H1 (cell line): ENCODE measurements around the gene TMEM182. TPM values are rescaled to one million over a fixed set of nuclear protein-coding genes. Genes with fewer than 3 reads are reported as not detected.

Experiments used
- CTCF ChIA-PET: fragments of 300-600 bp; sonication (Branson Sonifier 250); formaldehyde crosslinking; loops from one replicate; lab custom pipeline; 2021; ENCODE audit not compliant: partially characterized antibody; lab: Charles Lee
- POLR2A ChIA-PET: fragments of 300-600 bp; sonication (Branson Sonifier 250); formaldehyde crosslinking; loops from one replicate; lab custom pipeline; 2021; ENCODE audit warnings: inconsistent platforms; ENCODE audit not compliant: partially characterized antibody; lab: Charles Lee
- DNase-seq, 2 experiments: peaks; one replicate each; pipeline versions ENCODE4 v3.0.0 to v3.0.0-alpha.2; 2010 to 2022; ENCODE audit warnings: low spot score in 2 of 2, low read depth in 1 of 2, mixed read lengths in 1 of 2
- FAIRE-seq: peaks from 2 replicates; lab custom pipeline; 2011; peaks lifted over from hg19 to GRCh38; lab: Jason Lieb, UNC
- H2AFZ ChIP-seq: 2 replicates; pipeline ENCODE4 v1.8.1; 2012; ENCODE audit warnings: low read length, inconsistent platforms
- H2AK5ac ChIP-seq: 2 replicates; pipeline ENCODE4 v1.6.1; 2013; ENCODE audit warnings: low read depth, low read length
- H2BK120ac ChIP-seq: replicated peaks from 2 replicates; pipeline ENCODE3; 2013; ENCODE audit warnings: low read depth, low read length, inconsistent platforms
- H2BK12ac ChIP-seq: 2 replicates; pipeline ENCODE4 v1.6.1; 2013; ENCODE audit warnings: low read depth, low read length
- H2BK15ac ChIP-seq: 2 replicates; pipeline ENCODE4 v1.6.1; 2013; ENCODE audit warnings: low read length
- H2BK20ac ChIP-seq: 2 replicates; pipeline ENCODE4 v1.6.1; 2013; ENCODE audit warnings: low read length
- H2BK5ac ChIP-seq: 2 replicates; pipeline ENCODE4 v1.6.1; 2013; ENCODE audit warnings: low read depth, low read length
- H3K14ac ChIP-seq: 2 replicates; pipeline ENCODE4 v1.6.1; 2013; ENCODE audit warnings: inconsistent platforms; ENCODE audit not compliant: insufficient read length
- H3K18ac ChIP-seq: 2 replicates; pipeline ENCODE4 v1.6.1; 2013; ENCODE audit warnings: low read length; ENCODE audit errors: extremely low read depth
- H3K23ac ChIP-seq: 2 replicates; pipeline ENCODE4 v1.6.1; 2013; ENCODE audit warnings: inconsistent platforms; ENCODE audit not compliant: insufficient read length
- H3K23me2 ChIP-seq: 2 replicates; pipeline ENCODE4 v1.6.1; 2013; ENCODE audit warnings: low read depth, low read length
- H3K27ac ChIP-seq: 2 replicates; pipeline ENCODE4 v1.6.1; 2011; ENCODE audit warnings: low read depth, low read length, inconsistent platforms
- H3K27me3 ChIP-seq, 4 experiments: replicated peaks in 1 of 4; 1 replicate in 1 of 4; 2 replicates in 3 of 4; pipeline versions ENCODE4 v1.6.1 to v1.8.1; 2011 to 2013; ENCODE audit warnings: low read length in 3 of 4, mild to moderate bottlenecking in 3 of 4, inconsistent platforms in 2 of 4, mixed read lengths in 2 of 4, moderate library complexity in 1 of 4; ENCODE audit not compliant: control insufficient read depth in 3 of 4, insufficient read depth in 3 of 4; ENCODE audit errors: extremely low read depth in 1 of 4
- H3K36me3 ChIP-seq, 4 experiments: 2 replicates each; pipeline versions ENCODE4 v1.6.1 to v1.8.1; 2011 to 2013; ENCODE audit warnings: mild to moderate bottlenecking in 4 of 4, low read length in 3 of 4, moderate library complexity in 2 of 4, control low read depth in 1 of 4, inconsistent platforms in 1 of 4; ENCODE audit not compliant: insufficient read depth in 4 of 4, control insufficient read depth in 2 of 4
- H3K4ac ChIP-seq: replicated peaks from 2 replicates; pipeline ENCODE3; 2013; ENCODE audit warnings: low read length, low read depth, mixed read lengths, inconsistent platforms; ENCODE audit not compliant: insufficient read length
- H3K4me1 ChIP-seq, 4 experiments: replicated peaks in 1 of 4; 1 replicate in 1 of 4; 2 replicates in 3 of 4; pipeline versions ENCODE4 v1.6.1 to v1.8.1; 2011 to 2013; ENCODE audit warnings: low read length in 3 of 4, inconsistent platforms in 2 of 4, mixed read lengths in 1 of 4; ENCODE audit not compliant: insufficient read depth in 4 of 4, control insufficient read depth in 3 of 4
- H3K4me2 ChIP-seq, 2 experiments: 2 replicates each; pipeline versions ENCODE4 v1.6.1 to v1.8.1; 2011 to 2013; ENCODE audit warnings: low read depth in 2 of 2, low read length in 2 of 2, control low read depth in 1 of 2, inconsistent platforms in 1 of 2, mild to moderate bottlenecking in 1 of 2; ENCODE audit not compliant: insufficient read depth in 1 of 2
- H3K4me3 ChIP-seq, 4 experiments: fragments of 200-600, 300-600 bp in 1 of 4; sonication (generic), shearing (Covaris generic), sonication (Bioruptor Twin) in 1 of 4; 2 replicates each; pipeline versions ENCODE4 v1.5.1 to v1.8.1; 2011 to 2016; ENCODE audit warnings: low read length in 4 of 4, low read depth in 3 of 4, control low read depth in 2 of 4, inconsistent platforms in 2 of 4, mild to moderate bottlenecking in 2 of 4, mixed read lengths in 1 of 4, moderate library complexity in 1 of 4; ENCODE audit not compliant: insufficient read depth in 2 of 4; ENCODE audit errors: extremely low read depth in 1 of 4
- H3K56ac ChIP-seq: replicated peaks from 2 replicates; pipeline ENCODE3; 2013; ENCODE audit warnings: low read depth, mild to moderate bottlenecking, mixed read lengths, low read length, inconsistent platforms; ENCODE audit not compliant: insufficient read length
- H3K79me1 ChIP-seq: 2 replicates; pipeline ENCODE4 v1.6.1; 2013; ENCODE audit warnings: low read depth, low read length, control low read depth
- H3K79me2 ChIP-seq, 2 experiments: 2 replicates each; pipeline versions ENCODE4 v1.6.1 to v1.8.1; 2012 to 2013; ENCODE audit warnings: low read length in 2 of 2, mild to moderate bottlenecking in 2 of 2, inconsistent platforms in 1 of 2; ENCODE audit not compliant: insufficient read depth in 2 of 2, control insufficient read depth in 1 of 2
- H3K9ac ChIP-seq, 4 experiments: replicated peaks in 1 of 4; 1 replicate in 1 of 4; 2 replicates in 3 of 4; pipeline versions ENCODE4 v1.6.1 to v1.8.1; 2011 to 2013; ENCODE audit warnings: low read depth in 3 of 4, low read length in 3 of 4, control low read depth in 2 of 4, mild to moderate bottlenecking in 2 of 4, moderate library complexity in 2 of 4, inconsistent platforms in 1 of 4; ENCODE audit errors: extremely low read depth in 1 of 4
- H3K9me3 ChIP-seq, 2 experiments: 2 replicates each; pipeline versions ENCODE4 v1.6.1 to v1.8.1; 2012 to 2013; ENCODE audit warnings: mild to moderate bottlenecking in 2 of 2, moderate library complexity in 2 of 2, control low read depth in 1 of 2, inconsistent platforms in 1 of 2, low read depth in 1 of 2, low read length in 1 of 2, mixed read lengths in 1 of 2; ENCODE audit not compliant: insufficient read depth in 2 of 2
- H4K20me1 ChIP-seq, 2 experiments: replicated peaks in 1 of 2; 2 replicates each; pipeline versions ENCODE3 to v1.8.1; 2011 to 2013; ENCODE audit warnings: inconsistent platforms in 2 of 2, low read length in 2 of 2, mild to moderate bottlenecking in 1 of 2; ENCODE audit not compliant: insufficient read depth in 2 of 2, control insufficient read depth in 1 of 2
- H4K5ac ChIP-seq: 2 replicates; pipeline ENCODE4 v1.6.1; 2013; ENCODE audit warnings: low read length, low read depth, mixed read lengths, inconsistent platforms; ENCODE audit not compliant: insufficient read length
- H4K8ac ChIP-seq: 2 replicates; pipeline ENCODE4 v1.8.0; 2013; ENCODE audit warnings: mild to moderate bottlenecking, moderate library complexity, low read length, inconsistent platforms; ENCODE audit not compliant: insufficient read depth; ENCODE audit errors: extremely low read depth
- H4K91ac ChIP-seq: replicated peaks from 2 replicates; pipeline ENCODE3; 2013; ENCODE audit warnings: low read length, mixed read lengths, inconsistent platforms; ENCODE audit not compliant: insufficient read length
- ASH2L ChIP-seq: fragments of 200-600, 300-600 bp; sonication (generic); IDR thresholded peaks from one replicate; pipeline ENCODE4 v1.7.1; 2017; ENCODE audit warnings: low read length
- CBX5 ChIP-seq: fragments of 300-800, 300-1000 bp; sonication (generic); IDR thresholded peaks from 2 replicates; pipeline ENCODE4 v1.7.1; 2016; ENCODE audit warnings: antibody characterized with exemption, low read length, low read depth
- CEBPB ChIP-seq: IDR thresholded peaks from 2 replicates; pipeline ENCODE4 v1.6.1; 2012; ENCODE audit warnings: low read depth, low read length
- CTBP2 ChIP-seq: IDR thresholded peaks from 2 replicates; pipeline ENCODE4 v1.7.0; 2011; ENCODE audit warnings: borderline replicate concordance, mild to moderate bottlenecking, moderate library complexity, mixed read lengths, low read length; ENCODE audit not compliant: insufficient read depth, insufficient read length
- KDM1A ChIP-seq: fragments of 200-600, 300-600 bp; sonication (generic); IDR thresholded peaks from 2 replicates; pipeline ENCODE4 v1.7.1; 2016; ENCODE audit warnings: mild to moderate bottlenecking, low read length, borderline replicate concordance
- NRF1 ChIP-seq: IDR thresholded peaks from 2 replicates; pipeline ENCODE4 v1.6.1; 2011; ENCODE audit warnings: mild to moderate bottlenecking, low read depth, low read length, improper control_type of control experiment
- POLR2A ChIP-seq, 2 experiments: IDR thresholded peaks; 1 replicate in 1 of 2; 2 replicates in 1 of 2; pipeline ENCODE4 v1.6.1; 2011; ENCODE audit warnings: low read depth in 2 of 2, low read length in 2 of 2, mild to moderate bottlenecking in 2 of 2; ENCODE audit errors: control extremely low read depth in 1 of 2
- RFX5 ChIP-seq: IDR thresholded peaks from 2 replicates; pipeline ENCODE4 v1.6.1; 2011; ENCODE audit warnings: low read depth, low read length, improper control_type of control experiment, borderline replicate concordance
- SIRT6 ChIP-seq: IDR thresholded peaks from one replicate; pipeline ENCODE4 v1.7.1; 2012; ENCODE audit warnings: low read length, inconsistent platforms
- SP2 ChIP-seq: IDR thresholded peaks from 2 replicates; pipeline ENCODE4 v1.6.1; 2012; ENCODE audit warnings: mild to moderate bottlenecking, low read length, inconsistent platforms
- SRF ChIP-seq: IDR thresholded peaks from 2 replicates; pipeline ENCODE4 v1.6.1; 2011; ENCODE audit warnings: mild to moderate bottlenecking, low read depth, low read length, moderate library complexity
- SUZ12 ChIP-seq: fragments of 200-600 bp; sonication (generic); IDR thresholded peaks from 2 replicates; pipeline ENCODE4 v1.6.1; 2012; ENCODE audit warnings: mild to moderate bottlenecking, inconsistent platforms, low read length, moderate library complexity, mixed read lengths
- TAF7 ChIP-seq: optimal IDR thresholded peaks from 2 replicates; pipeline ENCODE3; 2011; ENCODE audit warnings: low read depth, mild to moderate bottlenecking, inconsistent platforms, low read length, moderate library complexity, borderline replicate concordance
- TBP ChIP-seq: IDR thresholded peaks from 2 replicates; pipeline ENCODE4 v1.6.1; 2011; ENCODE audit warnings: low read depth, low read length, improper control_type of control experiment
- TEAD4 ChIP-seq: IDR thresholded peaks from 2 replicates; pipeline ENCODE4 v1.6.1; 2012; ENCODE audit warnings: low read depth, low read length, inconsistent platforms, mixed read lengths
- ZNF274 ChIP-seq: IDR thresholded peaks from 2 replicates; pipeline ENCODE4 v1.7.0; 2012; ENCODE audit warnings: low read length, borderline replicate concordance; ENCODE audit errors: extremely low read depth
- WGBS, 2 experiments: shearing (Covaris generic) in 1 of 2; methylation state at CpG; one replicate each; pipeline versions ENCODE4 v1.1.6 to v1.1.7; 2013 to 2015; ENCODE audit warnings: low lambda C conversion rate in 2 of 2, mixed read lengths in 2 of 2, inconsistent platforms in 1 of 2, low coverage in 1 of 2, missing lambda C conversion rate in 1 of 2; ENCODE audit not compliant: insufficient replicate concordance in 2 of 2, insufficient coverage in 1 of 2, insufficient read length in 1 of 2; ENCODE audit errors: extremely low coverage in 1 of 2, missing lambda C conversion rate in 1 of 2; 5-methylcytosine and 5-hydroxymethylcytosine counted together
- polyA plus RNA-seq, 7 experiments: library from polyadenylated mRNA; depleted of rRNA in 3 of 7; stranded (reverse) in 5 of 7; unstranded in 2 of 7; fragments of >200 nt in 5 of 7; fragments of 200-250 nt in 2 of 7; gene quantifications; 1 replicate in 5 of 7; 2 replicates in 1 of 7; 4 replicates in 1 of 7; pipeline versions ENCODE4 v1.2.1 to v1.2.3, GENCODE V29; 2011 to 2013; ENCODE audit warnings: missing spikeins in 2 of 7, mixed read lengths in 2 of 7
- total RNA-seq: library from RNA; stranded (reverse); fragmentation: NEBNext Ultra II Directional; extraction: Animal tissue kit (Norgen Biotek cat#: 25700); gene quantifications from 2 replicates; pipeline ENCODE4 v1.2.1, GENCODE V29; 2021

Gene TMEM182
- total and polyA plus RNA-seq, 2 of the 8 experiments (the other 6 are each of a cell fraction or from before 2014, with no cell fraction given): 3.1 to 4.3 TPM

DNA sequence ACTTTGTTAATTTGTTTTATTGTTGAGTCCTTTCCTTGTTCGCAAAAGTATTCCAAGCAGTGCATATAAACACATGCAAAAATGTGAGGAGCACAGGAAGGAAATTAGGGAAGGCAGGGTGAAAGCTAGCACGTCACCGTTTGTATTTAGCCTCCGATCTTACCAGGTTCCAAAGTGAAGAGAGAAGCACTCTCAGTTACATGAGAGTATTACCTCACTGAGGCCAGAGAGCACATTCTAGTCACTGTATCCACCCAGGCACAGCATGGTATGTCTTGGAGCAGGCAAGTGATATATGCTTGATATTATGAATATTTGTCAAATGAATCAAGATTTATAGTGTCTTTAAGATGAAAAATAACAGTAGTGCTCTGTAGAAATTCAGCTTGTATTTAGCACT is 6.5 kb upstream of the TMEM182 start:
- Histone ChIP-seq H2AK5ac (no peak overlapping the region), H2BK5ac (no peak overlapping the region), H3K23me2 (no peaks in the 10 kb centered on the region), H3K14ac (no peak overlapping the region), H3K79me2 (no peaks in the 10 kb centered on the region), H4K91ac (no peak overlapping the region), H3K27me3 (no peaks in the 10 kb centered on the region), H4K20me1 (no peaks in the 10 kb centered on the region), H3K23ac (no peak overlapping the region), H3K27ac (no peak overlapping the region), H3K4me1 (0 out of 7 replicates have a peak, but pooled peaks cover 0 to 2% (median 0%) of the 10 kb centered on the region in 4 experiments), H4K8ac (no peak overlapping the region), H3K4ac (no peak overlapping the region), H2BK20ac (no peak overlapping the region), H3K18ac (no peak overlapping the region), H3K4me3 (no peak overlapping the region), H3K36me3 (no peaks in the 10 kb centered on the region), H3K56ac (no peak overlapping the region), H3K4me2 (0 out of 4 replicates have a peak overlapping the region, but pooled peaks of 1 of the 2 experiments have one; percentile 18), H4K5ac (no peak overlapping the region), H2BK12ac (no peak overlapping the region), H2BK120ac (no peak overlapping the region), H3K79me1 (no peaks in the 10 kb centered on the region), H3K9me3 (no peaks in the 10 kb centered on the region), H2AFZ (no peak overlapping the region; the same call in 1 of the 2 replicates), H3K9ac (no peak overlapping the region), H2BK15ac (peak overlapping the region; percentile 37; the same call in 1 of the 2 replicates)
- CTCF ChIA-PET: interaction anchor here (0.9 to 7.5 kb wide), 4 partner anchors 8 to 76 kb away, joined by 3 to 122 read pairs (median 30); partner anchors contain the start of gene TMEM182
- FAIRE-seq (no peak), DNase-seq (no peak)
- TF ChIP-seq SUZ12: no peak
- no peak for TF ChIP-seq NRF1
- TF ChIP-seq ASH2L: no peak
- TF ChIP-seq TBP: no peak
- TF ChIP-seq TEAD4: no peak
- TF ChIP-seq SP2: no peak
- TF ChIP-seq SRF: no peak
- TF ChIP-seq RFX5: no peak
- no peak for TF ChIP-seq SIRT6
- TF ChIP-seq ZNF274: no peak
- TF ChIP-seq CEBPB: no peak
- TF ChIP-seq CBX5: no peak
- TF ChIP-seq POLR2A (IDR thresholded peaks at IDR 0.05; ENCODE audit: control extremely low read depth in 1 of 2, low read depth in 2 of 2, low read length in 2 of 2): no peak
- no peak for TF ChIP-seq CTBP2
- TF ChIP-seq KDM1A: no peak
- TF ChIP-seq TAF7: no peak
- POLR2A ChIA-PET: no interaction called here
- 77% methylated on average over 4 of the region's 4 CpGs; no CpG with 5 or more reads in 1 of the 2 experiments for whole genome bisulfite sequencing, 2 experiments
